Measurements from ENCODE around the gene SLC25A1. TPM values are rescaled to one million over a fixed set of nuclear protein-coding genes. Genes with fewer than 3 reads are reported as not detected.
A peak's percentile ranks its signal among the peaks of the same experiment; 100 is the strongest.

The SLC25A1 gene
- total and polyA plus RNA-seq, 2 of the 4 experiments (the other 2 are of a cell fraction): 41.0 to 56.5 TPM

DNA sequence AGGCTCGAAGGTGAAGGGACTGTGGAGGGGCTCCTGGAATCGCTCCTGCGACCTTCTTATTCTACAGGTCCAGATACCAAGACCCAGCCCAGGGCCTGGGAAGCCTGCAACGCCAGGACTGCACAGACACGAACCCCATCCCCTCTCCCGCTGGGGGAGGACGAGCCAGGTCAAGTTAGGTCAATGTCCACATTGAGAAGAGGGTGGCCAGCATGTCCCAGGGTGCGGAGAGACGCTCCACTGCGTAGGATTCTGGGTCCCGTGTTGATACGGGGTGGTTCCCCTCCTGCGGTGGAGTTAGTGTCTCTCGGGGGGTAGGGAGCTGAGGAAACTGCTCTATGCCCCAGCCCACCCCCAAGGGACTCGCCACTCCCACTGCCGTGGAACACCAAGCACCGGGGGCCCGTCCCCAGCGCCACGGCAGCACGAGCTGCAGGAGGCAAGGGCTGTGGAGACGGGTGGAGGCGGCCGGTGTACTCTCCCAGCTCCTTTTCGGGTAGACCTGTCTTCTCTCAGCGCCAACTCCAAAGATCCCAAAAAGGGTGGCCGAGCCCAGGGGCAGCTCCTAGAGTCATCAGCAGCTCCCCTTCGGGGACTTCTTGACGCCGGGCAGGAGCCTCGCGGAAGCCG is 30.0 kb downstream of the SLC25A1 start:
- Histone ChIP-seq H2AFZ (replicated peaks; ENCODE audit: low read length, poor library complexity) (peak overlapping the region; percentile 6), H3K27ac (ENCODE audit: insufficient read depth, low read length) (no peak overlapping the region), H2AK5ac (ENCODE audit: low read depth, low read length) (no peak overlapping the region), H3K79me1 (ENCODE audit: low read depth in 1 of 2, low read length in 2 of 2) (peaks cover 7 to 8% of the 10 kb centered on the region in 2 experiments; a peak in 3 of 4 replicates), H2AK9ac (replicated peaks; ENCODE audit: low read depth, low read length, poor library complexity) (no peak overlapping the region), H3K14ac (replicated peaks; ENCODE audit: low read depth, low read length) (no peak overlapping the region), H3K27me3 (ENCODE audit: control insufficient read depth, insufficient read depth, low read length) (peaks cover 52% of the 10 kb centered on the region), H3K56ac (ENCODE audit: extremely low read depth, insufficient read depth, low read length) (no peak overlapping the region), H4K5ac (ENCODE audit: low read depth, low read length) (no peak overlapping the region), H3K4me3 (ENCODE audit: insufficient read depth, low read depth, low read length) (no peak overlapping the region), H3K4me2 (ENCODE audit: low read depth, low read length) (no peak overlapping the region), H3K4ac (ENCODE audit: low read depth, low read length) (no peak overlapping the region), H2BK5ac (ENCODE audit: low read depth, low read length, poor library complexity, severe bottlenecking) (no peak overlapping the region), H3K4me1 (ENCODE audit: control insufficient read depth, insufficient read depth, low read length) (no peaks in the 10 kb centered on the region), H4K20me1 (ENCODE audit: insufficient read depth, low read length) (no peaks in the 10 kb centered on the region; the same call in 1 of the 2 replicates), H2BK120ac (ENCODE audit: low read depth, low read length) (no peak overlapping the region), H3K9me1 (ENCODE audit: insufficient read depth, low read length) (no peaks in the 10 kb centered on the region), H4K91ac (ENCODE audit: insufficient read depth, low read depth, low read length) (no peak overlapping the region), H2BK20ac (ENCODE audit: low read depth, low read length) (no peak overlapping the region), H4K8ac (ENCODE audit: low read depth in 2 of 2, low read length in 2 of 2) (no peak overlapping the region), H3K9ac (ENCODE audit: low read depth, low read length) (no peak overlapping the region), H2BK15ac (ENCODE audit: low read depth, low read length) (no peak overlapping the region), H3K9me3 (ENCODE audit: control insufficient read depth, insufficient read depth, low read length) (peaks cover 5% of the 10 kb centered on the region; the same call in 1 of the 2 replicates), H3K18ac (ENCODE audit: low read depth, low read length) (no peak overlapping the region), H3K36me3 (ENCODE audit: control insufficient read depth, insufficient read depth, low read length) (no peaks in the 10 kb centered on the region), H3K23ac (ENCODE audit: low read depth, low read length) (no peak overlapping the region)
- no peak for TF ChIP-seq FOS (IDR thresholded peaks at IDR 0.05; ENCODE audit: low read depth, low read length)
- no peak for TF ChIP-seq CEBPB (IDR thresholded peaks at IDR 0.05; ENCODE audit: low read depth, low read length)
- TF ChIP-seq CHD1 (IDR thresholded peaks at IDR 0.05; ENCODE audit: low read depth, low read length): no peak
- TF ChIP-seq, protein P1, sequence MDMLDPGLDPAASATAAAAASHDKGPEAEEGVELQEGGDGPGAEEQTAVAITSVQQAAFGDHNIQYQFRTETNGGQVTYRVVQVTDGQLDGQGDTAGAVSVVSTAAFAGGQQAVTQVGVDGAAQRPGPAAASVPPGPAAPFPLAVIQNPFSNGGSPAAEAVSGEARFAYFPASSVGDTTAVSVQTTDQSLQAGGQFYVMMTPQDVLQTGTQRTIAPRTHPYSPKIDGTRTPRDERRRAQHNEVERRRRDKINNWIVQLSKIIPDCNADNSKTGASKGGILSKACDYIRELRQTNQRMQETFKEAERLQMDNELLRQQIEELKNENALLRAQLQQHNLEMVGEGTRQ (IDR thresholded peaks at IDR 0.05; ENCODE audit: low read depth, low read length): no peak
- TF ChIP-seq, protein P2, sequence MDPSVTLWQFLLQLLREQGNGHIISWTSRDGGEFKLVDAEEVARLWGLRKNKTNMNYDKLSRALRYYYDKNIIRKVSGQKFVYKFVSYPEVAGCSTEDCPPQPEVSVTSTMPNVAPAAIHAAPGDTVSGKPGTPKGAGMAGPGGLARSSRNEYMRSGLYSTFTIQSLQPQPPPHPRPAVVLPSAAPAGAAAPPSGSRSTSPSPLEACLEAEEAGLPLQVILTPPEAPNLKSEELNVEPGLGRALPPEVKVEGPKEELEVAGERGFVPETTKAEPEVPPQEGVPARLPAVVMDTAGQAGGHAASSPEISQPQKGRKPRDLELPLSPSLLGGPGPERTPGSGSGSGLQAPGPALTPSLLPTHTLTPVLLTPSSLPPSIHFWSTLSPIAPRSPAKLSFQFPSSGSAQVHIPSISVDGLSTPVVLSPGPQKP (IDR thresholded peaks at IDR 0.05; ENCODE audit: borderline replicate concordance, low read depth, low read length): no peak
- no peak for TF ChIP-seq MAZ (IDR thresholded peaks at IDR 0.05; ENCODE audit: borderline replicate concordance, low read depth, low read length)
- TF ChIP-seq, protein P3, sequence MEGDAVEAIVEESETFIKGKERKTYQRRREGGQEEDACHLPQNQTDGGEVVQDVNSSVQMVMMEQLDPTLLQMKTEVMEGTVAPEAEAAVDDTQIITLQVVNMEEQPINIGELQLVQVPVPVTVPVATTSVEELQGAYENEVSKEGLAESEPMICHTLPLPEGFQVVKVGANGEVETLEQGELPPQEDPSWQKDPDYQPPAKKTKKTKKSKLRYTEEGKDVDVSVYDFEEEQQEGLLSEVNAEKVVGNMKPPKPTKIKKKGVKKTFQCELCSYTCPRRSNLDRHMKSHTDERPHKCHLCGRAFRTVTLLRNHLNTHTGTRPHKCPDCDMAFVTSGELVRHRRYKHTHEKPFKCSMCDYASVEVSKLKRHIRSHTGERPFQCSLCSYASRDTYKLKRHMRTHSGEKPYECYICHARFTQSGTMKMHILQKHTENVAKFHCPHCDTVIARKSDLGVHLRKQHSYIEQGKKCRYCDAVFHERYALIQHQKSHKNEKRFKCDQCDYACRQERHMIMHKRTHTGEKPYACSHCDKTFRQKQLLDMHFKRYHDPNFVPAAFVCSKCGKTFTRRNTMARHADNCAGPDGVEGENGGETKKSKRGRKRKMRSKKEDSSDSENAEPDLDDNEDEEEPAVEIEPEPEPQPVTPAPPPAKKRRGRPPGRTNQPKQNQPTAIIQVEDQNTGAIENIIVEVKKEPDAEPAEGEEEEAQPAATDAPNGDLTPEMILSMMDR (conservative IDR thresholded peaks at IDR 0.05; ENCODE audit: low read depth, low read length): no peak
- no peak for TF ChIP-seq RCOR1 (IDR thresholded peaks at IDR 0.05; ENCODE audit: insufficient replicate concordance, low read length)
- no peak for TF ChIP-seq SMC3 (IDR thresholded peaks at IDR 0.05; ENCODE audit: low read depth, low read length)
- no peak for TF ChIP-seq BHLHE40 (IDR thresholded peaks at IDR 0.05; ENCODE audit: low read depth, low read length)
- POLR2A ChIA-PET (ENCODE audit: unreplicated experiment): no interaction called here
- dilution Hi-C loops (cut with HindIII; ENCODE audit: low sequenced_read_pairs, unreplicated experiment) (no loop called here), intact Hi-C loops (cut with micrococcal nuclease) (no loop called here), in situ Hi-C loops (cut with MboI; ENCODE audit: low sequenced_read_pairs) (no loop called here)
- DNase-seq (no peak), ATAC-seq (ENCODE audit: low read depth) (no peak)
- no TSS peak for BruUV-seq (replicated peaks)
- CTCF ChIA-PET: no interaction called here
- WGBS, 2 experiments (ENCODE audit: extremely low coverage in 2 of 2, insufficient read length in 1 of 2): 13% methylated on average over 3 of the region's 33 CpGs; no CpG with 5 or more reads in 1 of the 2 experiments
